Measurements from ENCODE around the gene LRMDA.

DNA sequence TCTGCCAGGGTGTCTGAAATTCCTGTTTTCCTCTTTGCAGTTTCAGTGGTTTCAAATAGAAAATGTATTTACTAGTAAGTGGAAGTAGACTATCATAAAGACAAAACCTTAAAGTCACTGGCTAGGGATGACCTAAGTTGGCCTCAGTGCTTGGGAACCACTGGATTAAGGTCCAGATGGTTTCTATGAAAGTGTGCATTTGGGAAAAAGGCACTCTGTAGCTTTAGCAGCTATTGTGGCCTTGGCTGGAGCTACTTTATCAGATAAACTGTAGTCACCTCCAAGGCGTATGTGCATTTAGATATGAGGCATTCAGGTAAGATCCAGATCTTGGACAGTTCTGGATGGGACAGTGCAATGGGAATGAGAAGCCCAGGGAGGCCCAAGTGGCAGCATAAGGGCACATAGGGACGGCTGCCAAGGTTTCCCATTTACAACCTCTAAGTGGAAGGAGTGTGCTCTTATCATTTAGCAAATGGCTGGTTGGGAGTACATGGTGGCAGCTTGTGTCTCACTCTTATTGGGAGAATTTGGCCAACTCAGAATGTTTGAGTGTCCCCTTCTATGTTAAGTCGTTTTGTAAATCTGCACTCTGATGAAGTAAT, 185.6 kb downstream of the LRMDA start:
- TF ChIP-seq, protein P1, sequence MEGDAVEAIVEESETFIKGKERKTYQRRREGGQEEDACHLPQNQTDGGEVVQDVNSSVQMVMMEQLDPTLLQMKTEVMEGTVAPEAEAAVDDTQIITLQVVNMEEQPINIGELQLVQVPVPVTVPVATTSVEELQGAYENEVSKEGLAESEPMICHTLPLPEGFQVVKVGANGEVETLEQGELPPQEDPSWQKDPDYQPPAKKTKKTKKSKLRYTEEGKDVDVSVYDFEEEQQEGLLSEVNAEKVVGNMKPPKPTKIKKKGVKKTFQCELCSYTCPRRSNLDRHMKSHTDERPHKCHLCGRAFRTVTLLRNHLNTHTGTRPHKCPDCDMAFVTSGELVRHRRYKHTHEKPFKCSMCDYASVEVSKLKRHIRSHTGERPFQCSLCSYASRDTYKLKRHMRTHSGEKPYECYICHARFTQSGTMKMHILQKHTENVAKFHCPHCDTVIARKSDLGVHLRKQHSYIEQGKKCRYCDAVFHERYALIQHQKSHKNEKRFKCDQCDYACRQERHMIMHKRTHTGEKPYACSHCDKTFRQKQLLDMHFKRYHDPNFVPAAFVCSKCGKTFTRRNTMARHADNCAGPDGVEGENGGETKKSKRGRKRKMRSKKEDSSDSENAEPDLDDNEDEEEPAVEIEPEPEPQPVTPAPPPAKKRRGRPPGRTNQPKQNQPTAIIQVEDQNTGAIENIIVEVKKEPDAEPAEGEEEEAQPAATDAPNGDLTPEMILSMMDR (IDR thresholded peaks at IDR 0.05; ENCODE audit: low read depth, low read length) = no peak
- TF ChIP-seq EZH2phosphoT487 (IDR thresholded peaks at IDR 0.05; ENCODE audit: low read depth) = no peak

Data from OCI-LY3 (cell line).